Measurements from ENCODE around the gene GPX4.

DNA sequence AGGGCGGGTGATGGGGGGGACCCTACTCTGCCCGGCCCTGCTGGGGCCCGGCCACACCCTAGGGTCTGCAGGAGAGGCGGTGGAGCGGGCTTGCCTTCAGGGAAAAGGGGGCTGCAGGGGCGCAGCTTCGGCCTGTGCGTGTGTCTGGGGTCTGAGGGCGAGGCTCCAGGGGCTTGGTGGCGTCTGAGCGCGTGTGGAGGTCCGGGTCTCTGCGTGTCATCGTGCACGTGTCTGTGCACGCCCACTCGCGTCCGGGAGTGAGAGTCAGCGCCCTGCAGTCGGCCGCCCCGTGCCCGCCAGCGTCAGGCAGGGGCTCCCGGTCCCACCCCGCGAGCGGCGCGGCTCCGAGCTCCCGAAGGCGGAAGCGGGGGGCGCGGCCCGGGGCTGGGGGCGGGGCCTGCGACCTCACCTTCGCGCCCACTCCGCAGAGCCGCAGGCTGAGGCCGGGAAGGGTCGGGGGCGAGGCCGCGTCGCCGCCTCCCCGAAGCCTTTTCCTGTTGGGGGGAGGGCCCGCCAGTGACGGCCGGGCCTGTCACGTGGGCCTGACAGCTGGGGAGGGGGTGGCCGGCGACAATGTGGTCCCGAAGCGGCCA is 37.0 kb upstream of the GPX4 start, which contains the start of gene ARHGAP45:
- TF ChIP-seq, protein P1, sequence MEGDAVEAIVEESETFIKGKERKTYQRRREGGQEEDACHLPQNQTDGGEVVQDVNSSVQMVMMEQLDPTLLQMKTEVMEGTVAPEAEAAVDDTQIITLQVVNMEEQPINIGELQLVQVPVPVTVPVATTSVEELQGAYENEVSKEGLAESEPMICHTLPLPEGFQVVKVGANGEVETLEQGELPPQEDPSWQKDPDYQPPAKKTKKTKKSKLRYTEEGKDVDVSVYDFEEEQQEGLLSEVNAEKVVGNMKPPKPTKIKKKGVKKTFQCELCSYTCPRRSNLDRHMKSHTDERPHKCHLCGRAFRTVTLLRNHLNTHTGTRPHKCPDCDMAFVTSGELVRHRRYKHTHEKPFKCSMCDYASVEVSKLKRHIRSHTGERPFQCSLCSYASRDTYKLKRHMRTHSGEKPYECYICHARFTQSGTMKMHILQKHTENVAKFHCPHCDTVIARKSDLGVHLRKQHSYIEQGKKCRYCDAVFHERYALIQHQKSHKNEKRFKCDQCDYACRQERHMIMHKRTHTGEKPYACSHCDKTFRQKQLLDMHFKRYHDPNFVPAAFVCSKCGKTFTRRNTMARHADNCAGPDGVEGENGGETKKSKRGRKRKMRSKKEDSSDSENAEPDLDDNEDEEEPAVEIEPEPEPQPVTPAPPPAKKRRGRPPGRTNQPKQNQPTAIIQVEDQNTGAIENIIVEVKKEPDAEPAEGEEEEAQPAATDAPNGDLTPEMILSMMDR (IDR thresholded peaks at IDR 0.05 in 4 of 5, conservative IDR thresholded peaks at IDR 0.05 in 1 of 5), result no peak
- TF ChIP-seq POLR2A (IDR thresholded peaks at IDR 0.05), result peak in 1 of 2 donors; percentile 10
